Mucosa of gallbladder (tissue), 1 donor: ENCODE data around the gene PELI2. TPM values are rescaled to one million over a fixed set of nuclear protein-coding genes. Genes with fewer than 3 reads are reported as not detected.

ENCODE experiments used
- DNase-seq: peaks from one replicate; pipeline ENCODE4 v3.0.0-alpha.2; 2020; ENCODE audit warnings: low spot score
- total RNA-seq: library from RNA; stranded (reverse); gene quantifications from one replicate; pipeline ENCODE4 v1.2.1, GENCODE V29; 2021
- donor health status: DM: no; HTN: no; CAD: no.

The PELI2 gene
- total RNA-seq: 26.0 TPM

- DNase-seq: peak; percentile 76
These were observed at the start of gene PELI2 for GRCh38 chr14:56117765-56118610. Gene PELI2 (plus strand): TSS chr14:56118411. CDS start chr14:56118661, 250 bp downstream.

- no peak for DNase-seq
These were observed 44.4 kb upstream of the PELI2 start for GRCh38 chr14:56073799-56074198.

- no peak for DNase-seq
These were observed 42.9 kb upstream of the PELI2 start for GRCh38 chr14:56075301-56075700.

- no peak for DNase-seq
These were observed 37.1 kb upstream of the PELI2 start for GRCh38 chr14:56081139-56081538.

- no peak for DNase-seq
These were observed 35.3 kb upstream of the PELI2 start for GRCh38 chr14:56082880-56083279.

GRCh38 chr14:56085471-56085870 is 32.7 kb upstream of the PELI2 start:
- DNase-seq: no peak

- no peak for DNase-seq
These were observed 30.3 kb upstream of the PELI2 start for GRCh38 chr14:56087671-56088471.

- DNase-seq: no peak
These were observed 29.3 kb upstream of the PELI2 start for GRCh38 chr14:56088941-56089340.

- DNase-seq: no peak
These were observed 25.4 kb upstream of the PELI2 start for GRCh38 chr14:56092763-56093162.

- DNase-seq: no peak
These were observed 24.1 kb upstream of the PELI2 start for GRCh38 chr14:56094076-56094475.

- no peak for DNase-seq
These were observed 20.2 kb upstream of the PELI2 start for GRCh38 chr14:56098021-56098420.

- DNase-seq: no peak
These were observed 19.0 kb upstream of the PELI2 start for GRCh38 chr14:56099081-56099797.

GRCh38 chr14:56100556-56100955 is 17.7 kb upstream of the PELI2 start:
- DNase-seq: no peak

GRCh38 chr14:56102941-56103340 is 15.3 kb upstream of the PELI2 start:
- no peak for DNase-seq

- no peak for DNase-seq
These were observed 10.6 kb upstream of the PELI2 start for GRCh38 chr14:56107615-56108014.

GRCh38 chr14:56108057-56108456 is 10.2 kb upstream of the PELI2 start:
- DNase-seq: no peak

GRCh38 chr14:56112781-56113180 is 5.4 kb upstream of the PELI2 start:
- DNase-seq: no peak

GRCh38 chr14:56115334-56115870 is 2.8 kb upstream of the PELI2 start:
- DNase-seq: no peak

GRCh38 chr14:56115976-56116893 is 2.0 kb upstream of the PELI2 start:
- no peak for DNase-seq

GRCh38 chr14:56118611-56119181 is 485 bp downstream of the PELI2 start:
- peak; percentile 20 for DNase-seq
